Omental fat pad (tissue), 4 donors: ENCODE results near the gene SLC29A4. TPM values are rescaled to one million over a fixed set of nuclear protein-coding genes. Genes with fewer than 3 reads are reported as not detected.

Source experiments
- ATAC-seq: fragments of 150-250 bp; one replicate; pipeline ENCODE4 v1.9.1; 2016; ENCODE audit warnings: mild to moderate bottlenecking, moderate library complexity; ENCODE audit not compliant: low FRiP score
- DNase-seq: peaks from one replicate; pipeline ENCODE4 v3.0.0-alpha.2; 2019; ENCODE audit warnings: low spot score
- total RNA-seq, 4 donors: library from RNA; depleted of rRNA; stranded (reverse); fragments of >200 nt; gene quantifications; one replicate each; pipeline ENCODE4 v1.1.0, GENCODE V29; 2016
- TF ChIP-seq, protein P1 (sequence below), 3 donors: fragments of 450-650 bp; IDR thresholded peaks; one replicate each; pipeline ENCODE4 v1.5.1; 2016 to 2017; ENCODE audit warnings: antibody characterized with exemption in 3 of 3, mild to moderate bottlenecking in 3 of 3, moderate library complexity in 2 of 3

Gene SLC29A4
- total RNA-seq, 4 donors from 2014 or later: 7.3 to 22.7 (median 13.3) TPM

DNA sequence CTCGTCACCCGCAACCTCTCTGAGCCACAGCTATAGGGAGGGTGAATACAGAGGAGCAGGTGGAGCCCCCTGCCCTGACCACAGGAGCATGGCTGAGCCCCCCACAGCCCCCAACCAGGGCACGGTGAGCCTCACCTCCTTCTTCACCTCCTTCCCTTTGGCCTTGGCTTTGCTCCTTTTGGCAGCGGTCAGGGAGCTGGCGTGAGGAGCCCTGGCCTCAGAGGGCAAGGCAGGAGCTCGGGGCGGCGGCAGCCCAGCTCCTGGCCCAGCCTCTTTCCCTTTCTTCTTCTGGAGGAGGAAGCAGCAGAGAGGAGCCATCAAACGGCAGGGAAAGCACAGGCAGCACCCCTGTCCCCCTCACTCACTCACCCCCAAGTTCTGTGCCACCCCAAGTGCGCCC is 42.2 kb downstream of the SLC29A4 start:
- TF ChIP-seq, protein P1, sequence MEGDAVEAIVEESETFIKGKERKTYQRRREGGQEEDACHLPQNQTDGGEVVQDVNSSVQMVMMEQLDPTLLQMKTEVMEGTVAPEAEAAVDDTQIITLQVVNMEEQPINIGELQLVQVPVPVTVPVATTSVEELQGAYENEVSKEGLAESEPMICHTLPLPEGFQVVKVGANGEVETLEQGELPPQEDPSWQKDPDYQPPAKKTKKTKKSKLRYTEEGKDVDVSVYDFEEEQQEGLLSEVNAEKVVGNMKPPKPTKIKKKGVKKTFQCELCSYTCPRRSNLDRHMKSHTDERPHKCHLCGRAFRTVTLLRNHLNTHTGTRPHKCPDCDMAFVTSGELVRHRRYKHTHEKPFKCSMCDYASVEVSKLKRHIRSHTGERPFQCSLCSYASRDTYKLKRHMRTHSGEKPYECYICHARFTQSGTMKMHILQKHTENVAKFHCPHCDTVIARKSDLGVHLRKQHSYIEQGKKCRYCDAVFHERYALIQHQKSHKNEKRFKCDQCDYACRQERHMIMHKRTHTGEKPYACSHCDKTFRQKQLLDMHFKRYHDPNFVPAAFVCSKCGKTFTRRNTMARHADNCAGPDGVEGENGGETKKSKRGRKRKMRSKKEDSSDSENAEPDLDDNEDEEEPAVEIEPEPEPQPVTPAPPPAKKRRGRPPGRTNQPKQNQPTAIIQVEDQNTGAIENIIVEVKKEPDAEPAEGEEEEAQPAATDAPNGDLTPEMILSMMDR (IDR thresholded peaks at IDR 0.05): no peak
- ATAC-seq (no peak), DNase-seq (no peak)

DNA sequence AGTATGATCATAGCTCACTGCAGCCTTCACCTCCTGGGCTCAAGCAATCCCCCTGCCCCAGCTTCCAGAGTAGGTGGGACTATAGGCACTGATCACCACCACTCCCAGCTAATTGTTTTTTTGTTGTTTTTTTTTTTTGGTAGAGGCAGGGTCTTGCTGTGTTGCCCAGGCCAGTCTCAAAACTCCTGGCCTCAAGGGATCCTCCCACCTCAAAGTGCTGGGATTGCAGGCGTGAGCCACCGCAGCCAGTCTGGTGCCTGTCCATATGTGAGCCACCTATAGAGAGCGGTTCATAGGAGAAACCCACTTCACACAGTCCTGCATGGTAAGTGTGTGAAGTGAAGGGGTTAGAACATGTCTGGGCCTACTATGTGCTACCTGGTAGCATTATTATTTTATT is 47.5 kb downstream of the SLC29A4 start:
- no peak for ATAC-seq
- no peak for DNase-seq
- TF ChIP-seq, protein P1 (IDR thresholded peaks at IDR 0.05): no peak

DNA sequence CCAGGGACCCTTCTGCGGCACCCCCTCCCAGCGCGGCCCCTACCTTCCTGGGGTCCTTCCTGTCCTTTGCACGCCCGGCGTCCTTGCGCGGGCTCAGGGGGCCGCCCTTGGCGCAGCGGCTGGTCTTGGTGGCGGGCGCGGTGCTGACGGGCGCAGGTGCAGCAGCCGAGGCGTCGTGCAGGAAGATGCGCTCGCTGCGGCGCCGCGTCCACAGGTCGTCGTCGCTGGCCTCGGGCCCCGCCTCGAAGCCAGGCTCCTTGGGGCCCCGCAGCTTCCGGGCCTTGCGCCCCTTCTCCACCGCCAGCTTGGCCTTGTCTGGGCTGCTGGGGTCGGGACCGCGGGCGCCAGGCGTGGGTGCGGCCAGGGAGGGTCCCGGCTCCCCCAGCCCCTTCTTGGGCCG is 49.8 kb downstream of the SLC29A4 start:
- TF ChIP-seq, protein P1 (IDR thresholded peaks at IDR 0.05): no peak
- ATAC-seq (no peak), DNase-seq (no peak)

DNA sequence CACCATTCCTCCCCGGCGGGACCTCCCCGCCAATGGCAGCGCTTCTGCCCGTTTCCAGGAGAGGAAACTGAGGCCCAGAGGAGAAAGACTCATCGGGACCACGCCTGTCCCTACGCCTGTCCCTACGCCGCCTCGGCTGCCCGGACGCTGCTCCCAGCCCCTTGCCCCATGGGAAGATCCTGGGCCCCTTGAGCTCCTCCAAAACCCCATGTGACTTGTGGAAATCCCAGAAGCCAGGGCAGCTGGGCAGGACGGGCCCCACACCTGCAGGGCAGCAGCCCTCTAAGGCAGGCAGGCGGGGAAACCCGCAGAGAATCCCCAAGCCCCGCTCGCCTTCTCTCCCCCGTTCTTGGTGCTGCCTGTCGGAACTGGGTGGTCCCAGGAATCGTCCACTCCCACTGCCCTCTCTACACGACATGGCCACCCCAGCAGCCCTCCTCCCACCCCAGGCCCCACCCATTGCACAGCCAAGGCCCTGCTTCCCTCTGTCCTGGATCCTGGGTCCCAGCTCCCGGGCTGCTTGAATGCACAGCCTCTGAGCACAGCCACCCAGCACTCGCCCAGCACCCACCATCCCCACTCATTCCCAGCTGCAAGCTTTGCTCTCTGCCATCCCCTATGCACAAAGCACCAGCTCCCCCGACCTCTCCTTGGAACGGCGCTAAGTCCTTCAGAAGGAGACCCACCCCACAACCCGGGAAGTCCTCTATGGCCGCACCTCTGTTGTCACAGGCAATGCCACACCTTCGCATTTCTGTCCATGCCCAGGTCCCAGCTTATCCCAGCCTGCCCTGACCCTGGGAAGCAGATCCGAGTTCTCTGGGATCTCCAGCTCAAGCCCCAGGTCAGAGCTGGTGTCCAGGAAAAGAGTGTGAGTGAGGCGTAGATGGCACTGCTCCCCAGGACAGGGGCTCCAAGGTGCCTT is 50.6 kb downstream of the SLC29A4 start:
- TF ChIP-seq, protein P1 (IDR thresholded peaks at IDR 0.05): no peak
- ATAC-seq (no peak), DNase-seq (no peak)

DNA sequence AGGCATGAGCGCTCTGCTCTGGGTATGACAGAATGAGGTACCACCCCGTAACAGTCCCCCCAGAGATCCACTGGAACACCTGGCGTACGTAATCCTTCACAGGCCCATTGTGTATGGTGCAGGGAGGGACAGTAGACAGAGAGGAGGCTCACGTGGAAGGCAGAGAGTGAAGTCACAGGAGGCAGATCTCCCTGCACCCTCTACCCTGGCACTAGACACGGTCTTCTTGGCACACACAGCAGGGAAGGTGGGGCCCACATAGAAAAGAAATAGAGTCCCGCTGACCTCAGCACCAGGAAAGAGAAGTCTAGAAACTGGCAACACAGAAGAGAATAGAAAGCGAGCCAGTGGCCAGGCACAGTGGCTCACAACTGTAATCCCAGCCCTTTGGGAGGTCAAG is 51.9 kb downstream of the SLC29A4 start:
- DNase-seq (no peak), ATAC-seq (no peak)
- TF ChIP-seq, protein P1 (IDR thresholded peaks at IDR 0.05): no peak

DNA sequence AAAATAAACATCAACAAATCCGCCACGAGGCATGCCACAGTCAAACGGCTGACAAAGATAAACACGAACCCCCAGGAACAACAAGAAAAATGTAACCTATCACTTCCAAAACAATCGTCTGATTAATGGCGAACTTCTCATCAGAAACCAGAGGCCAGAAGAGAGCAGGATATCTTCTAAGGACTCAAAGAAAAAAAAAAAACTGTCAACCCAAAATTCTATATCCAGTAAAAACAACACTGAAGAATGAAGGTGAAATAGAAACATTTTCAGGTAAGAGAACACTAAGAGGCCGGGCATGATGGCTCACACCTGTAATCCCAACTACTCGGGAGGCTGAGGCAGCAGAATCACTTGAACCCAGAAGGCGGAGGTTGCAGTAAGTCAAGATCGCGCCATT is 54.3 kb downstream of the SLC29A4 start:
- DNase-seq (no peak), ATAC-seq (no peak)
- TF ChIP-seq, protein P1 (IDR thresholded peaks at IDR 0.05): no peak

DNA sequence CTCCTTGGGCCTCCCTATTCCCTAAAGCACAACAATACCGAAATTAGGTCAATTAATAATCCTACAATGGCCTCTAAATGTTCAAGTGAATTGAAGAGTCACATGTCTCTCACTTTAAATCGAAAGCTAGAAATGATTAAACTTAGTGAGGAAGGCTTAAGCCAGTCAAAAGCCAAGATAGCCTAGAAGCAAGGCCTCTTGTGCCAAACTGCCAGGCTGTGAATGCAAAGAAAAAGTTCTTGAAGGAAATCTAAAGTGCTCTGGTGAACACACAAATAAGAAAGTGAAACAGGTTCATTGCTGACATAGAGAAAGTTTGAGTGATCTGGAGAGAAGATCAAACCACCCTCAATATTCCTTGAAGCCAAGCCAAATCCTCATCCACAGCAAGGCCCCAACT is 57.2 kb downstream of the SLC29A4 start:
- ATAC-seq (no peak), DNase-seq (no peak)
- TF ChIP-seq, protein P1 (IDR thresholded peaks at IDR 0.05): no peak
